Sigmoid colon (tissue), 4 donors: ENCODE data around the gene NAA25.

Experiments used
- CTCF ChIP-seq, 4 experiments: fragments of 450-650 bp in 3 of 4; fragments of 200-600 bp in 1 of 4; IDR thresholded peaks; one replicate each; pipeline ENCODE4 v1.5.1; 2016 to 2019; ENCODE audit warnings: antibody characterized with exemption in 4 of 4, mild to moderate bottlenecking in 3 of 4, moderate library complexity in 2 of 4
- EP300 ChIP-seq, 4 donors: sonication (generic); formaldehyde crosslinking; IDR thresholded peaks; one replicate each; pipeline ENCODE4 v1.6.1; 2017; ENCODE audit warnings: antibody characterized with exemption in 4 of 4
- POLR2A ChIP-seq, 2 donors: fragments of 450-650 bp; IDR thresholded peaks; one replicate each; pipeline ENCODE4 v1.6.1; 2016; ENCODE audit warnings: antibody characterized with exemption in 2 of 2, mild to moderate bottlenecking in 2 of 2, moderate library complexity in 2 of 2

DNA sequence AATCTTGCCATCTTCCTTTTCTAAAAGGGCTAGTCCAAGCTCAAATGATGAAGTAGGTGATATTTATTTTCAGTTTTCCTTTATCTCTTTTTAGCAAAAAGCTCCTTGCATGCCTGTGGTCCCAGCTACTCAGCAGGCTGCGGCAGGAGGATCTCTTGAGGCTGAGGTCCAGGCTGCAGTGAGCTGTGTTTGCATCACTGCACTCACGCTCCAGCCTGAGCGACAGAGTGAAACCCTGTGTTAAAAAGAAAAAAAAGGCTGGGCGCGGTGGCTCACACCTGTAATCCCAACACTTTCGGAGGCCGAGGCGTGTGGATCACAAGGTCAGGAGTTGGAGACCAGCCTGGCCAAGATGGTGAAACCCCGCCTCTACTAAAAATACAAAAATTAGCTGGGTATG, 100.6 kb downstream of the NAA25 start:
- no peak for TF ChIP-seq CTCF (IDR thresholded peaks at IDR 0.05)
- no peak for TF ChIP-seq EP300 (IDR thresholded peaks at IDR 0.05)
- no peak for TF ChIP-seq POLR2A (IDR thresholded peaks at IDR 0.05)
